BE2C (cell line): ENCODE measurements around the gene BCL2L13.

Experiments used
- DNase-seq: peaks from one replicate; pipeline ENCODE4 v3.0.0-alpha.2; 2020
- H3K27me3 ChIP-seq: fragments of 250-450 bp; sonication (Bioruptor Pico); 2 replicates; pipeline ENCODE4 v1.5.1; 2020; ENCODE audit warnings: mild to moderate bottlenecking
- H3K36me3 ChIP-seq: fragments of 250-450 bp; sonication (Bioruptor Pico); 2 replicates; pipeline ENCODE4 v1.5.1; 2020; ENCODE audit warnings: mild to moderate bottlenecking
- H3K4me1 ChIP-seq: fragments of 250-450 bp; sonication (Bioruptor Pico); 2 replicates; pipeline ENCODE4 v1.5.1; 2020
- H3K4me3 ChIP-seq: 2 replicates; pipeline ENCODE4 v1.5.1; 2011; ENCODE audit warnings: low read depth, low read length
- H3K9me3 ChIP-seq: fragments of 250-450 bp; sonication (Bioruptor Pico); 2 replicates; pipeline ENCODE4 v1.5.1; 2020
- TF ChIP-seq, protein P1 (sequence below): IDR thresholded peaks from 2 replicates; pipeline ENCODE4 v1.5.1; 2012; ENCODE audit warnings: mild to moderate bottlenecking, low read depth, low read length

The BCL2L13 gene

DNA sequence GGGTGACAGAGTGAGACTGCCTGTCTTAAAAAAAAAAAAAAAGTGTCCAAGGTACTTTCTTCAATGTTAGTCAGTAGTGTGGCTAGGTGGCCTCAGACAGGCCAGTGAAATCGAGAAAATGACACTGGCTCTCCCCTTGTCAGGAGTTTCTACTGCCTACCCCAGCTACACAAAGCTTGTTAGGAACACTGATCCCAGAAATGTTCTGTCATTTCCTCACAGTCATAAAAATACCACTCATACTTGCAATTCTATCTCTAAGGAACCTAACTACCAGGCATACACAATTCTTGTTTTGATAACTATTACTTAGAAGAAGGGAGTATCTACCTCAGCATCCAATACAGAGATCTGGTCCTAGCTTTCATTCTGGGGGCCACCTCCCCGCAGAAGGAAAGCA lies 41.3 kb upstream of the BCL2L13 start:
- DNase-seq = no peak
- TF ChIP-seq, protein P1, sequence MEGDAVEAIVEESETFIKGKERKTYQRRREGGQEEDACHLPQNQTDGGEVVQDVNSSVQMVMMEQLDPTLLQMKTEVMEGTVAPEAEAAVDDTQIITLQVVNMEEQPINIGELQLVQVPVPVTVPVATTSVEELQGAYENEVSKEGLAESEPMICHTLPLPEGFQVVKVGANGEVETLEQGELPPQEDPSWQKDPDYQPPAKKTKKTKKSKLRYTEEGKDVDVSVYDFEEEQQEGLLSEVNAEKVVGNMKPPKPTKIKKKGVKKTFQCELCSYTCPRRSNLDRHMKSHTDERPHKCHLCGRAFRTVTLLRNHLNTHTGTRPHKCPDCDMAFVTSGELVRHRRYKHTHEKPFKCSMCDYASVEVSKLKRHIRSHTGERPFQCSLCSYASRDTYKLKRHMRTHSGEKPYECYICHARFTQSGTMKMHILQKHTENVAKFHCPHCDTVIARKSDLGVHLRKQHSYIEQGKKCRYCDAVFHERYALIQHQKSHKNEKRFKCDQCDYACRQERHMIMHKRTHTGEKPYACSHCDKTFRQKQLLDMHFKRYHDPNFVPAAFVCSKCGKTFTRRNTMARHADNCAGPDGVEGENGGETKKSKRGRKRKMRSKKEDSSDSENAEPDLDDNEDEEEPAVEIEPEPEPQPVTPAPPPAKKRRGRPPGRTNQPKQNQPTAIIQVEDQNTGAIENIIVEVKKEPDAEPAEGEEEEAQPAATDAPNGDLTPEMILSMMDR = no peak
- Histone ChIP-seq H3K27me3 (no peaks in the 10 kb centered on the region), H3K4me1 (peaks cover 3% of the 10 kb centered on the region; the same call in 1 of the 2 replicates), H3K36me3 (peaks cover 64% of the 10 kb centered on the region), H3K4me3 (no peak overlapping the region), H3K9me3 (no peaks in the 10 kb centered on the region)

DNA sequence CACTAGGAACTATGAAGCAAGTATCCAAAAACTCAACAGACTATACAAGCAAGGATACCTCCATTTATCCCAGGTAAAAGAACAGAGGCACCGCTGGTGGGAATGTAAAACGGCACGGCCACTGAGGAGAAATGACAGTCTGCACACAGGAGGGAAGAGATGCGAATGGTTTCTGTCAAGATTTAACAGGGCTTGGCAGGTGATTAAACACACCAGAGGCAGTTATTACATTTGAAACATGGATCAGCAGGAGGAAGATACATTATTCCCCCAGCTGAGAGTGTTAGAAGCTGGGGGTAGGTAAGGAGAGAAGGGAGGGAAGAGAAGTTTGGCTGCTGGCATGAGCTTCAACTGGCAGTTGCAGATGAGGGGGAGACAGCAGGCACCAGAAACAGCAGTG lies 40.2 kb upstream of the BCL2L13 start:
- Histone ChIP-seq H3K27me3 (no peaks in the 10 kb centered on the region), H3K4me1 (peaks cover 3% of the 10 kb centered on the region; the same call in 1 of the 2 replicates), H3K4me3 (no peak overlapping the region), H3K9me3 (no peaks in the 10 kb centered on the region), H3K36me3 (peaks cover 53% of the 10 kb centered on the region)
- no peak for DNase-seq
- TF ChIP-seq, protein P1 = no peak

DNA sequence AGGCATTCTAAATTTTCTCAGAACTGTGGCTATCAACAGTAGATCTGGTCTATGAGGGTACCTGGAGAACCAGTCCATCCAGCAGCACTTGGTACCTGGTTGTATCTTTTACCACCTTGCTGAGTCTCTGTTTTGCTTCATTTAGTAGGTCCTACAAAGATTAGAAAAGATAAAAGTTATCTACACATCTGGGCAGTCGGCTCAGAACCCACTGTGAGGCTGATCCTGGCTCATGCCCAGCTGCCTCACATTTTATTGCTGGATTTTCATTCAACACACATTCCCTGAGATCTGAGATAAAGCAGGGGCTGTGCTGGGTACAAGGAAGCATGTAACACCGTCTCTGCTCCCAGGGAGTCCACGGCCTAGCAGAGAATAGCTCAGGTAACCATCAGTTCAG lies 37.5 kb upstream of the BCL2L13 start:
- TF ChIP-seq, protein P1 = no peak
- H3K36me3 ChIP-seq = peaks cover 46% of the 10 kb centered on the region
- no peaks in the 10 kb centered on the region for H3K9me3 ChIP-seq
- no peaks in the 10 kb centered on the region for H3K27me3 ChIP-seq
- H3K4me1 ChIP-seq = peaks cover 3% of the 10 kb centered on the region; the same call in 1 of the 2 replicates
- H3K4me3 ChIP-seq = no peak overlapping the region
- DNase-seq = no peak

DNA sequence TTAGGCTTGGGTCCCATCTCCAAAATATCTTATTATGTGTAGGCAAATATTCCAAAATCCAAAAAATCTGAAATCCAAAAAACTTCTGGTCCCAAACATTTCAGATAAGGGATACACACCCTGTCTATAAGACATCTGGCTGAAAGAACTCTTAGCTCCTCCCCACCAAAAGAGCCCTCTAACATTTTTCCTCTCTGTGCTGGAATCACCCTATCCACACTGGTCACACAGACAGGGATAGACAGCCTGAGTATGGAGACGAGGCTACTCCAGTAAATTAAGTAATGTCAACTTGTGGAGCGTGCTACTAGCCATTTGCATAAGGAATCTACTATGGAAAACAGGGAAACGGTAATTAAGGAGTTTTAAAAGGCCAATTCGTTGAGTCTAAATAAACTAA lies 34.9 kb upstream of the BCL2L13 start:
- H3K4me1 ChIP-seq = peaks cover 14% of the 10 kb centered on the region
- peaks cover 36% of the 10 kb centered on the region for H3K36me3 ChIP-seq
- H3K27me3 ChIP-seq = no peaks in the 10 kb centered on the region
- no peaks in the 10 kb centered on the region for H3K9me3 ChIP-seq
- H3K4me3 ChIP-seq = no peak overlapping the region
- no peak for DNase-seq
- TF ChIP-seq, protein P1 = no peak

DNA sequence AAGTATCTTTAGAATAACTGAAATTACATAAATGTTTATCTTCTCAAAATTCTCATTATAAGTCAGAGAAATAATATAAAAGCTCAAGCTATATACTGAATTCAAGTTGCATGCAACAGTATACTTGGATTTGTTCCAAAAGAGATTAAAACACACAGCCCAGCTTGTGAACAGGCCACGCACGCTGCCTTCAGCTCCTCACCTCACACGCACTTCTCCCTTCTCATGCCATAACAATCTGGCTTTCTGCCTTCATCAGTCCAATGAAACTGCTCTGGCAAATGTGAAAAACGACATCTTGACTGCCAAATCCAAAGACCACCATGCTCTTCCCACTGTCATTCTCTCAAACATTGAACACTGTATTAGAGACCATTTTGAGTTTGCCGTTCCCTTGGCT lies 32.1 kb upstream of the BCL2L13 start:
- Histone ChIP-seq H3K9me3 (no peaks in the 10 kb centered on the region), H3K4me1 (peaks cover 12% of the 10 kb centered on the region), H3K4me3 (no peak overlapping the region), H3K36me3 (peaks cover 39% of the 10 kb centered on the region), H3K27me3 (no peaks in the 10 kb centered on the region)
- TF ChIP-seq, protein P1 = no peak
- DNase-seq = peak; percentile 47

DNA sequence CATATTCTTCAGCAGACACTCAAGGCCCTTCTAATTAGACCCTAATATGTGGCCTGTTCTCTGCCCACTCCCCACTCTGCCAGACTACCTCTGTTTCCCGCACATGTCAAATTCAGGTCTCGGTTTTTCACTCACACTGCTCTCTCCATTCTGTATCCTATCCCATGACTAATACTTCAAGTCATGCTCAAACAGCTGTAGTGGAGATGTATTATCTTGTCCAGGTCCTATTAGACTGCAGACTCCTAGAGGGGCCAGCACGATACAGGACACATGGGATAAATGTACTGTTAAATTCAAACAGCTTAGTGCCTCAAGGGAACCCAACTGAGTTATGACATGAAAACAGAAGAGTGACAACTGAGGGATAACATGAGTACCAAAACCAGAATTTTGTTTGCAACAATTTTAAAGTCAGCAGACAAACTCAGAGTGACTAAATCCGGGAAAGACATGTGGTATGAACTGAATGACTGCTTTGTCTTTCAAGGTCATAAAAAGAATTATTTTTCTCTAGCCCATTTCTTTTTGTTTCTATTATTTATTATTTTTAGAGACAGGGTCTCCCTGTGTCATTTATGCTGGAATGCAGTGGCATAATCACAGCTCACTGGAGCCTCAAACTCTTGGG lies 30.6 kb upstream of the BCL2L13 start:
- TF ChIP-seq, protein P1 = no peak
- no peaks in the 10 kb centered on the region for H3K9me3 ChIP-seq
- no peak overlapping the region for H3K4me3 ChIP-seq
- no peaks in the 10 kb centered on the region for H3K27me3 ChIP-seq
- no peak for DNase-seq
- peaks cover 52% of the 10 kb centered on the region for H3K36me3 ChIP-seq
- H3K4me1 ChIP-seq = peaks cover 10% of the 10 kb centered on the region
